Subcutaneous adipose tissue (tissue), 4 donors: ENCODE data around the gene LOXL3. TPM values are rescaled to one million over a fixed set of nuclear protein-coding genes. Genes with fewer than 3 reads are reported as not detected.

Experiments
- total RNA-seq, 4 donors: library from RNA; depleted of rRNA; stranded (reverse); fragments of >200 nt; gene quantifications; one replicate each; pipeline ENCODE4 v1.1.0, GENCODE V29; 2016
- TF ChIP-seq, protein P1 (sequence below): fragments of 450-650 bp; IDR thresholded peaks from one replicate; pipeline ENCODE4 v1.5.1; 2016; ENCODE audit warnings: low read depth, mild to moderate bottlenecking, control low read depth, antibody characterized with exemption, moderate library complexity

Gene LOXL3
- total RNA-seq, 4 donors from 2014 or later = 5.2 to 22.4 (median 9.2) TPM

DNA sequence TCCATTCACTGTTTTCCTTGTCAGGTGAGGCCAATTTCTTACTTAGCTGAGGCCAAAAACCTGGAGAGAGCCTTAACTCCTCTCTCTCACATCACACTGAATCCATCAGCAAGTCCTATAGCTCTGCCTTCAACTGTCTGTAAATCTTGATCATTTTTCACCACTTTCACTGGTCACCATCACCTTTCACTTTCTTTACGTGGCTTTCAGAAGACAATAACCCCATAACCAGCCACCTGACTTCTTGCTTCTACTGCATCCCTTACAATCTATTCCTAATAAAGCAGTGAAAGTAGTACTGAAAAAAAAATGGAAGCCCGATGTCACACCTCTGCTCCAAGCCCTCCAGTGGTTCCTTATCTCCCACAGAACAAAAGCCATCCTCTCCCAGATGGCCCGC is 7.7 kb downstream of the LOXL3 start:
- TF ChIP-seq, protein P1, sequence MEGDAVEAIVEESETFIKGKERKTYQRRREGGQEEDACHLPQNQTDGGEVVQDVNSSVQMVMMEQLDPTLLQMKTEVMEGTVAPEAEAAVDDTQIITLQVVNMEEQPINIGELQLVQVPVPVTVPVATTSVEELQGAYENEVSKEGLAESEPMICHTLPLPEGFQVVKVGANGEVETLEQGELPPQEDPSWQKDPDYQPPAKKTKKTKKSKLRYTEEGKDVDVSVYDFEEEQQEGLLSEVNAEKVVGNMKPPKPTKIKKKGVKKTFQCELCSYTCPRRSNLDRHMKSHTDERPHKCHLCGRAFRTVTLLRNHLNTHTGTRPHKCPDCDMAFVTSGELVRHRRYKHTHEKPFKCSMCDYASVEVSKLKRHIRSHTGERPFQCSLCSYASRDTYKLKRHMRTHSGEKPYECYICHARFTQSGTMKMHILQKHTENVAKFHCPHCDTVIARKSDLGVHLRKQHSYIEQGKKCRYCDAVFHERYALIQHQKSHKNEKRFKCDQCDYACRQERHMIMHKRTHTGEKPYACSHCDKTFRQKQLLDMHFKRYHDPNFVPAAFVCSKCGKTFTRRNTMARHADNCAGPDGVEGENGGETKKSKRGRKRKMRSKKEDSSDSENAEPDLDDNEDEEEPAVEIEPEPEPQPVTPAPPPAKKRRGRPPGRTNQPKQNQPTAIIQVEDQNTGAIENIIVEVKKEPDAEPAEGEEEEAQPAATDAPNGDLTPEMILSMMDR = no peak

DNA sequence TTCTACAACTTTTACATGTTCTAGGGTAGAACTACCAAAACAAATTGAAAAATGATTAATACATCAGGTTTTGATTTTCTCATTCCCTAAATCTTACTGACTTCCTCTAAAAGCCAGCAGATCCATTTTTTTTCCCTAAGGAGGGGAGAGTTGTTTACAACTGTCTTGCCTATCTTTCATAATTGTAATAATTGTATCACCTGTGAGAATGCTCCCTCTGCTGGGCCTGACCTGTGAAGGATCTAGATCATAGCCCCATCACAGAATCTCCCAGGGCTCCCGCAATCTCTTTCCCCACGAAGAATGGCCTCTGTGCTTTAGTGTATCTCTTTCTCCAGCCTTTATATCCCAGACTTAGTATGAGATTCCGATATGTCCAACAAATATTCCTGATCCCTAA is 9.1 kb downstream of the LOXL3 start:
- TF ChIP-seq, protein P1 = no peak

DNA sequence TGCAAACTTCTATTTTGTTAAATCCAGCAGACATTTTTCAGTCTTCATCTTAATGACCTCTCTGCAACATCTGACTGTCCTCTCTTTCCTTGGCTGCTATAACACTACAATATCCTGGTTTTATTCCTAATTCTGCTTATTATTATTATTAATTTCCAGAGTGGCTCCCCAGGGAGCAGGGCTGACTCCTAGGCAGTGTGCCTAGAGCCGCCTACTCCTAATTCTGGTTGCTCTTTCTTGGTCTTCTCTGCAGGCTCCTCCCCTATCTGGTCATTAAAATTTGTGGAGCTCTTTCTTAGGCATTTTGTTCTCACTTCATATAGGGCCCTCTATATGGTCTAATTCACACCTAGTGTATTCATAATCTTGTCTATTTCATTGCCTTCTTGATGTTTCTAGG is 10.8 kb downstream of the LOXL3 start:
- TF ChIP-seq, protein P1 = no peak

DNA sequence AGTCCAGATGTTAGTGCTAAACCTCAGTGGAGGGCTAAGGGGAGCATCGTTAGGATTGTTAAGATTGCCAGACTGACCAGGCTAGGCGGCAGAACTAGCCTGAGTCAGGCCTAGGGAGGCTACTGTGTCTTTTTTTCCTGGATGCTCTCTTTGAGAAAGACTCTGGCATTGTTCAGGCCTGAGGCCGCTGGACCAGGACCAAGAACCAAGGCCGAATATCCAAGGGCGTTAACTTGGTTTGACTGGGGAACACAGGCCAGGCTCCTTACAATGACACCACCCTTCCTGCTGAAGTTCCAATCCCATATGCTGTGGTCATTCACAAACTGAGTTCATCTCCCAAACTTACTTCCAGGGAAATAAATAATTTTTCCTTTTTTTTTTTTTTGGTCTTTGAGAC is 13.5 kb downstream of the LOXL3 start:
- TF ChIP-seq, protein P1 = no peak

DNA sequence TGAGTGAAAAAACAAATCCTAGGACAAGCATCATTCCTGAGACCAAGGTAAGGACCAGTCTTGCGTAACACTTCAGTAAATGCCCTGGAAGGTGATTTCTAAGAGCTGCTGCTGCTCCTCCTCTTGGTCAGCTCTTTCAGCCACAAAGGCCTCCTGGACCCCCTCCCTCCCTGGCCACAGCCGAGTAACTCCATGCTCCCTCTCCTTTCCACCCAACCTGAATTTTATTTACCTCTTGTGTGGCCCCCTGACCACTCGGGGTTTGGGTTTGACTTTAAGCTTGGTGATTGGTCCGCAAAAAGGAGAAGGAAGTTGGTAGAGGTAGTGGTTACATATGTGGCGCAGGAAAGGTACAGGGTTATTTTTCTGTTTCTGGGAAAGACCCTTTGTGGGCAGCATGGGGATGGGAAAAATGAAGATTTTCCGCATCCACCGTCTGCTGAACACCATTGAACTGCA is 14.8 kb downstream of the LOXL3 start:
- TF ChIP-seq, protein P1 = no peak

DNA sequence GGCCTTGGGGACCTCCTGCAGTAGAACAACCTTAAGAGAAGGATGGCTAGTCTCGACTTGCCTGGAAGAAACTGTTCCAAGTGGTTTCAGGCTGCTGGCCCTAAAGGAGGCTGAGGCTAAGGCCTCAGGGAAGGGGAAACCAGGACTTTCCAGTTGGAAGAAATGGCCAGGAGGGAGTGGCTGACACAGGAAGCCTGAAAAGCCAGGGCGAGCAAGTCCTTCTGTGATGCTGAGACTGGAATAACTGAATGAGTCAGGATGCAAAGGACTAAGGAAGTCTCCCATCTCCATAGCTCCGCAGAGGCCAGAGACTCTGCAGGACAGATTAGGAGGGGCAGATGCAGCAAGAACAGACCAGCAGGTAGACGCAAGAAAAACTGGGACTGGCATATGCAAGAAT is 16.6 kb downstream of the LOXL3 start:
- TF ChIP-seq, protein P1 = no peak

DNA sequence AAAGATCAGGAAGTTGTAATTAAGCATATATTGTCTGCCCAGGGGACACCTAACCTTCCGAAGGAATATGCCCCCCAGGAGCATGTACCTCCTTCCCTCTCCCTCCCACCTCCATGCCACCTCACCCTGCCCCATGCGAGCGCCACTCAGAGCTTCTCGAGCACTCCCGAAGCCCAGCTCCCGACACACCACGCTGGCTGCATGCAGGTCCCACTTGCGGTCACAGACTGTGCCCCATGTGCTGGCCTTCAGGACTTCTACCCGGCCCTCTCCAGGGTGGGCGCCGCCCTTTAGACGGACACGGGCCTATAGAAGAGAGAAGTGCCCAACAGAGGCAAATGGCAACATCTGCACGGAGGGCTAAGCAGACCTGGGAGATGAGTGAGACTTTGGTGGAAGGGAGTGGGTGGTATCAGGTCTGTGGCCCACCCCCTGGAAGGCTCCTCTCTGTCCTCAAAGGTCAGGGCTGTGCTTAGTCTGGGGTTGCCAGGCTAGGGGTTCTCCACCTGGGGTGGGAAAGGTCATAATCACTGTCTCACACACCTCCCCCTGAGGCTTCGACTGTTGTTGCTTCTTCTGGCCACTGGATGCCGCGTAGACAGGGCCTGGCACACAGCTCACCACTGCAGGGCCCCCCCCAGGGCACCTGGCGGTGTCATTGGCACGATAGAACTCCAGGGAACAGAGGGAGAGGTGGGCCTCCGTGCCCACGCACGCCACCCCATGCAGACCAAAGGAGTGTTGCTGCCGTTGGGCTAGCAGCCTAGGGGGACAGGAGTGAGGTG is 17.4 kb downstream of the LOXL3 start:
- TF ChIP-seq, protein P1 = no peak
